SK-N-SH (cell line): ENCODE data around the gene SGF29. TPM values are rescaled to one million over a fixed set of nuclear protein-coding genes. Genes with fewer than 3 reads are reported as not detected.

Source experiments
- CTCF ChIA-PET: fragments of 300-600, 350-600 bp; formaldehyde crosslinking; extraction: SDS; loops from one replicate; lab custom pipeline; 2021; lab: Yijun Ruan, JAX
- POLR2A ChIA-PET: fragments of 350-600 bp; sonication (Branson Sonifier 250); formaldehyde crosslinking; extraction: SDS; loops from one replicate; lab custom pipeline; 2020; ENCODE audit warnings: antibody characterized with exemption, inconsistent platforms; lab: Yijun Ruan, JAX
- DNase-seq: peaks from one replicate; pipeline ENCODE4 v3.0.0; 2012
- H2AFZ ChIP-seq: fragments of 200-600 bp; sonication (generic); 2 replicates; pipeline ENCODE4 v1.8.1; 2016; ENCODE audit warnings: antibody characterized with exemption, mild to moderate bottlenecking, low read depth
- H3F3A ChIP-seq: fragments of 200-600 bp; sonication (generic); replicated peaks from 2 replicates; pipeline ENCODE3; 2016; ENCODE audit warnings: antibody characterized with exemption, mild to moderate bottlenecking; ENCODE audit not compliant: insufficient read depth
- H3K27ac ChIP-seq, 2 experiments: fragments of 200-500 bp in 1 of 2; fragments of 200-600 bp in 1 of 2; sonication (Bioruptor generic) in 1 of 2; sonication (generic), shearing (Covaris generic) in 1 of 2; 2 replicates each; pipeline versions ENCODE4 v1.5.1 to v1.6.1; 2014 to 2016; ENCODE audit warnings: low read depth in 2 of 2, inconsistent platforms in 1 of 2, low read length in 1 of 2, mild to moderate bottlenecking in 1 of 2, mixed read lengths in 1 of 2
- H3K27me3 ChIP-seq: fragments of 200-600 bp; sonication (generic), shearing (Covaris generic); 2 replicates; pipeline ENCODE4 v1.6.1; 2016; ENCODE audit warnings: mixed run types; ENCODE audit not compliant: insufficient read depth
- H3K36me3 ChIP-seq, 2 experiments: fragments of 200-500 bp in 1 of 2; fragments of 200-600 bp in 1 of 2; sonication (Bioruptor generic) in 1 of 2; sonication (generic) in 1 of 2; replicated peaks in 1 of 2; 2 replicates each; pipeline versions ENCODE3 to v1.5.1; 2014 to 2016; ENCODE audit warnings: low read length in 1 of 2, mild to moderate bottlenecking in 1 of 2; ENCODE audit not compliant: insufficient read depth in 2 of 2, control insufficient read depth in 1 of 2
- H3K4me1 ChIP-seq, 2 experiments: fragments of 200-500 bp in 1 of 2; fragments of 200-600 bp in 1 of 2; sonication (Bioruptor generic) in 1 of 2; sonication (generic), shearing (Covaris generic) in 1 of 2; 2 replicates each; pipeline versions ENCODE4 v1.5.1 to v1.6.1; 2014 to 2016; ENCODE audit warnings: low read depth in 1 of 2, low read length in 1 of 2, mixed run types in 1 of 2; ENCODE audit not compliant: insufficient read depth in 2 of 2, control insufficient read depth in 1 of 2
- H3K4me2 ChIP-seq: fragments of 200-600 bp; sonication (generic), shearing (Covaris generic); 2 replicates; pipeline ENCODE4 v1.6.1; 2017; ENCODE audit warnings: mixed run types
- H3K4me3 ChIP-seq, 2 experiments: fragments of 200-500 bp in 1 of 2; fragments of 200-600 bp in 1 of 2; sonication (Bioruptor generic) in 1 of 2; sonication (generic), shearing (Covaris generic) in 1 of 2; 2 replicates each; pipeline versions ENCODE4 v1.5.1 to v1.8.1; 2014 to 2016; ENCODE audit warnings: low read depth in 2 of 2, inconsistent platforms in 1 of 2, low read length in 1 of 2, mild to moderate bottlenecking in 1 of 2, mixed read lengths in 1 of 2, moderate library complexity in 1 of 2
- H3K79me2 ChIP-seq: fragments of 200-600 bp; sonication (generic); 2 replicates; pipeline ENCODE4 v1.8.1; 2017; ENCODE audit warnings: mild to moderate bottlenecking; ENCODE audit not compliant: insufficient read depth
- H3K9ac ChIP-seq: fragments of 200-600 bp; sonication (generic); 2 replicates; pipeline ENCODE4 v1.6.1; 2017; ENCODE audit warnings: mixed run types
- H3K9me2 ChIP-seq: fragments of 200-600 bp; sonication (generic); 2 replicates; pipeline ENCODE4 v1.6.1; 2017; ENCODE audit warnings: mixed run types
- H3K9me3 ChIP-seq: fragments of 200-600 bp; sonication (generic); 2 replicates; pipeline ENCODE4 v1.6.1; 2017; ENCODE audit warnings: mixed run types, mild to moderate bottlenecking, moderate library complexity
- H4K20me1 ChIP-seq: fragments of 200-600 bp; sonication (generic); 2 replicates; pipeline ENCODE4 v1.6.1; 2017; ENCODE audit warnings: mild to moderate bottlenecking, mixed run types; ENCODE audit not compliant: insufficient read depth
- EZH2phosphoT487 ChIP-seq: fragments of 200-600 bp; sonication (generic); IDR thresholded peaks from 2 replicates; pipeline ENCODE4 v1.6.1; 2017; ENCODE audit warnings: low read depth, mixed run types, mild to moderate bottlenecking, antibody characterized with exemption, moderate library complexity, borderline replicate concordance
- FOSL2 ChIP-seq: IDR thresholded peaks from 2 replicates; pipeline ENCODE4 v1.4.0; 2012; ENCODE audit warnings: low read depth, mild to moderate bottlenecking, moderate library complexity, borderline replicate concordance
- FOXJ3 ChIP-seq: sonication (generic); formaldehyde crosslinking; IDR thresholded peaks from 2 replicates; pipeline ENCODE4 v1.5.1; 2020; ENCODE audit warnings: mild to moderate bottlenecking, missing genetic modification reagents
- FOXM1 ChIP-seq: IDR thresholded peaks from 2 replicates; pipeline ENCODE4 v1.4.0; 2012; ENCODE audit warnings: low read depth, mild to moderate bottlenecking
- JUND ChIP-seq: IDR thresholded peaks from 2 replicates; pipeline ENCODE4 v1.4.0; 2012
- MXI1 ChIP-seq: IDR thresholded peaks from 2 replicates; pipeline ENCODE4 v1.6.1; 2012; ENCODE audit warnings: mild to moderate bottlenecking, low read depth, low read length, improper control_type of control experiment
- POLR2AphosphoS5 ChIP-seq: IDR thresholded peaks from 2 replicates; pipeline ENCODE4 v1.6.1; 2012; ENCODE audit warnings: low read depth, low read length
- REST ChIP-seq: IDR thresholded peaks from 2 replicates; pipeline ENCODE4 v1.6.1; 2012; ENCODE audit warnings: mild to moderate bottlenecking, low read depth, low read length, moderate library complexity
- SIN3A ChIP-seq: IDR thresholded peaks from 2 replicates; pipeline ENCODE4 v1.6.1; 2012; ENCODE audit warnings: low read depth, mild to moderate bottlenecking, low read length, moderate library complexity, borderline replicate concordance
- TCF12 ChIP-seq: IDR thresholded peaks from 2 replicates; pipeline ENCODE4 v1.4.0; 2012
- YY1 ChIP-seq: IDR thresholded peaks from 2 replicates; pipeline ENCODE4 v1.4.0; 2012; ENCODE audit warnings: low read depth, mild to moderate bottlenecking
- WGBS: methylation state at CpG from one replicate; pipeline ENCODE4 v1.1.6; 2017; ENCODE audit warnings: low lambda C conversion rate; 5-methylcytosine and 5-hydroxymethylcytosine counted together
- polyA plus RNA-seq, 3 experiments: library from polyadenylated mRNA; depleted of rRNA; stranded (reverse); fragments of >200 nt; gene quantifications; 2 replicates each; pipeline ENCODE4 v1.2.3, GENCODE V29; 2012
- TF ChIP-seq, protein P1 (sequence below): IDR thresholded peaks from 2 replicates; pipeline ENCODE4 v1.4.0; 2012; ENCODE audit warnings: low read depth, borderline replicate concordance
- TF ChIP-seq, protein P2 (sequence below): fragments of 150-350 bp; IDR thresholded peaks from 2 replicates; pipeline ENCODE4 v1.6.1; 2017; ENCODE audit warnings: antibody characterized with exemption, low read length, low read depth, borderline replicate concordance

Gene SGF29
- polyA plus RNA-seq, 1 of the 3 experiments (the other 2 are of a cell fraction), result 4.6 TPM

- TF ChIP-seq, protein P1, sequence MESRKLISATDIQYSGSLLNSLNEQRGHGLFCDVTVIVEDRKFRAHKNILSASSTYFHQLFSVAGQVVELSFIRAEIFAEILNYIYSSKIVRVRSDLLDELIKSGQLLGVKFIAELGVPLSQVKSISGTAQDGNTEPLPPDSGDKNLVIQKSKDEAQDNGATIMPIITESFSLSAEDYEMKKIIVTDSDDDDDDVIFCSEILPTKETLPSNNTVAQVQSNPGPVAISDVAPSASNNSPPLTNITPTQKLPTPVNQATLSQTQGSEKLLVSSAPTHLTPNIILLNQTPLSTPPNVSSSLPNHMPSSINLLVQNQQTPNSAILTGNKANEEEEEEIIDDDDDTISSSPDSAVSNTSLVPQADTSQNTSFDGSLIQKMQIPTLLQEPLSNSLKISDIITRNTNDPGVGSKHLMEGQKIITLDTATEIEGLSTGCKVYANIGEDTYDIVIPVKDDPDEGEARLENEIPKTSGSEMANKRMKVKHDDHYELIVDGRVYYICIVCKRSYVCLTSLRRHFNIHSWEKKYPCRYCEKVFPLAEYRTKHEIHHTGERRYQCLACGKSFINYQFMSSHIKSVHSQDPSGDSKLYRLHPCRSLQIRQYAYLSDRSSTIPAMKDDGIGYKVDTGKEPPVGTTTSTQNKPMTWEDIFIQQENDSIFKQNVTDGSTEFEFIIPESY, result no peak
These were observed 16.4 kb downstream of the SGF29 start (continued) for GRCh38 chr16:28569968-28570752.

- Histone ChIP-seq H3K4me1 (peaks cover 0 to 8% of the 10 kb centered on the region in 2 experiments; a peak in 1 of 4 replicates), H3K36me3 (no peaks in the 10 kb centered on the region), H3K9ac (no peak overlapping the region), H3K27me3 (no peaks in the 10 kb centered on the region), H3F3A (no peaks in the 10 kb centered on the region), H3K4me2 (no peak overlapping the region)
- 93% methylated on average over 15 of the region's 15 CpGs for WGBS
- CTCF ChIA-PET, result interaction anchor here (1.1 to 1.4 kb wide), 2 partner anchors 13 to 295 kb away, joined by 3 read pairs; no protein-coding TSS in a partner anchor
- POLR2A ChIA-PET, result no interaction called here
- no peak for TF ChIP-seq MXI1
- TF ChIP-seq JUND, result no peak
- no peak for TF ChIP-seq YY1
- no peak for TF ChIP-seq EZH2phosphoT487
- TF ChIP-seq SIN3A, result no peak
- TF ChIP-seq FOXM1, result no peak
- no peak for TF ChIP-seq FOXJ3 (CRISPR knock-in tag)
- TF ChIP-seq REST, result no peak
- no peak for TF ChIP-seq TCF12
- no peak for TF ChIP-seq POLR2AphosphoS5
- TF ChIP-seq, protein P2, sequence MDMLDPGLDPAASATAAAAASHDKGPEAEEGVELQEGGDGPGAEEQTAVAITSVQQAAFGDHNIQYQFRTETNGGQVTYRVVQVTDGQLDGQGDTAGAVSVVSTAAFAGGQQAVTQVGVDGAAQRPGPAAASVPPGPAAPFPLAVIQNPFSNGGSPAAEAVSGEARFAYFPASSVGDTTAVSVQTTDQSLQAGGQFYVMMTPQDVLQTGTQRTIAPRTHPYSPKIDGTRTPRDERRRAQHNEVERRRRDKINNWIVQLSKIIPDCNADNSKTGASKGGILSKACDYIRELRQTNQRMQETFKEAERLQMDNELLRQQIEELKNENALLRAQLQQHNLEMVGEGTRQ, result no peak
- no peak for TF ChIP-seq FOSL2
- TF ChIP-seq, all 33 proteins: peak for 0
- no peaks in the 10 kb centered on the region for H3K9me2 ChIP-seq
- no peak overlapping the region for H3K27ac ChIP-seq
- H3K79me2 ChIP-seq, result 0 out of 2 replicates have a peak, but pooled peaks cover 2% of the 10 kb centered on the region
- no peak for DNase-seq
- no peaks in the 10 kb centered on the region for H3K9me3 ChIP-seq
- H4K20me1 ChIP-seq, result no peaks in the 10 kb centered on the region
- no peak overlapping the region for H2AFZ ChIP-seq
- no peak overlapping the region for H3K4me3 ChIP-seq
These were observed 19.2 kb downstream of the SGF29 start for GRCh38 chr16:28572696-28573510.
